Activated T-helper 1 cell treated with Interleukin-2 at 50 U/mL for 16 hours (primary cell): Measurements from ENCODE around the gene POMC.
"Not testable (repeated sequence)": the region's sequence is repeated elsewhere in the genome, so short reads cannot be mapped to it uniquely, and the experiment has no call there.

Source experiments
- DNase-seq: peaks from one replicate; pipeline ENCODE4 v3.0.0-alpha.2; 2020; ENCODE audit warnings: low read depth

Gene POMC

GRCh38 chr2:25176541-25177181 is 8.3 kb upstream of the POMC start:
- no peak for DNase-seq

- DNase-seq, result no peak
Measured at GRCh38 chr2:25176138-25176537, 7.8 kb upstream of the POMC start.

GRCh38 chr2:25174192-25174861 is 5.9 kb upstream of the POMC start:
- no peak for DNase-seq

- DNase-seq, result no peak
Measured at GRCh38 chr2:25173719-25174118, 5.3 kb upstream of the POMC start.

- no peak for DNase-seq
Measured at GRCh38 chr2:25170888-25171287, 2.5 kb upstream of the POMC start.

- no peak for DNase-seq
Measured at GRCh38 chr2:25169073-25169470, 692 bp upstream of the POMC start.

- peak; percentile 10 for DNase-seq
Measured at GRCh38 chr2:25165992-25166875, 2.1 kb downstream of the POMC start.

GRCh38 chr2:25164561-25164960 is 3.8 kb downstream of the POMC start:
- DNase-seq, result no peak

- DNase-seq, result not testable (repeated sequence)
Measured at GRCh38 chr2:25162061-25162460, 6.3 kb downstream of the POMC start.

- DNase-seq, result peak; percentile 56
Measured at GRCh38 chr2:25161055-25161781, 7.2 kb downstream of the POMC start.

- no peak for DNase-seq
Measured at GRCh38 chr2:25160376-25160775, 8.0 kb downstream of the POMC start.

- no peak for DNase-seq
Measured at GRCh38 chr2:25159949-25160348, 8.4 kb downstream of the POMC start.

GRCh38 chr2:25158096-25158852 is 10.1 kb downstream of the POMC start:
- DNase-seq, result no peak

- no peak for DNase-seq
Measured at GRCh38 chr2:25155401-25155800, 13.0 kb downstream of the POMC start.

- no peak for DNase-seq
Measured at GRCh38 chr2:25151718-25152117, 16.7 kb downstream of the POMC start.

GRCh38 chr2:25150993-25151392 is 17.4 kb downstream of the POMC start:
- not testable (repeated sequence) for DNase-seq

- DNase-seq, result no peak
Measured at GRCh38 chr2:25149646-25150045, 18.7 kb downstream of the POMC start.

GRCh38 chr2:25146896-25147295 is 21.5 kb downstream of the POMC start:
- DNase-seq, result no peak

GRCh38 chr2:25145803-25146202 is 22.6 kb downstream of the POMC start:
- no peak for DNase-seq

GRCh38 chr2:25141120-25141519 is 27.3 kb downstream of the POMC start:
- DNase-seq, result no peak

- not testable (repeated sequence) for DNase-seq
Measured at GRCh38 chr2:25140535-25140934, 27.8 kb downstream of the POMC start.
